ENCODE measurements around the gene IRAK1. TPM values are rescaled to one million over a fixed set of nuclear protein-coding genes. Genes with fewer than 3 reads are reported as not detected.

IRAK1 gene
- total RNA-seq, 1 donor from 2014 or later: 74.2 TPM

DNA sequence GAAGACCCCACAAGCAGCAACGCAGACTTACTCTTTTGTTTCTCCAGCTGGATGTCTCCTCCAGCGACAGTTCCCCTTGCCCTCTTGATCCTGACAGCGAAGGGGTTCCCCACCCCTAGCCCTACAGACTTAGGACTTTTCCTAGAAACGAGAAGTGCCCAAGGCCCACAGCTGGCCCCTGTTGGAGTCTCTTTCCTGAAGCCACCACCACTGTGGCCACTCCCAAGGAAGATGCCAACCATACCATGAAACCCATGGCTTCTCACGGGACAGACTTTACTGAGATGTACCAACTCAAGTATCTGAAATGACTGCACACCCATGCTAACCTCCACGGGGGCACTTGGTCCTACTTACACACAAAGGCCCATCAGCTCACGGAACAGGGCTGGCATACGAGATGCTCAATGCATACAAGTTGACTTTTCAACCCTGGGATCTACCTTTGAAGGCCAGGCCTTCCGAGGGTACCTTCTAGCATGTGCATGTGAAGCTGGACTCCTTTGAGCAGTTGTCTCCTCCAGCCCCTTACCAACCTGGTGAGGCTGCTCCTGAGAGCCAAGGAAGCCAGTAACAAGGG, 924 bp upstream of the IRAK1 start:
- H3K9me3 Mint-ChIP-seq (ENCODE audit: unreplicated experiment): no peaks in the 10 kb centered on the region

DNA sequence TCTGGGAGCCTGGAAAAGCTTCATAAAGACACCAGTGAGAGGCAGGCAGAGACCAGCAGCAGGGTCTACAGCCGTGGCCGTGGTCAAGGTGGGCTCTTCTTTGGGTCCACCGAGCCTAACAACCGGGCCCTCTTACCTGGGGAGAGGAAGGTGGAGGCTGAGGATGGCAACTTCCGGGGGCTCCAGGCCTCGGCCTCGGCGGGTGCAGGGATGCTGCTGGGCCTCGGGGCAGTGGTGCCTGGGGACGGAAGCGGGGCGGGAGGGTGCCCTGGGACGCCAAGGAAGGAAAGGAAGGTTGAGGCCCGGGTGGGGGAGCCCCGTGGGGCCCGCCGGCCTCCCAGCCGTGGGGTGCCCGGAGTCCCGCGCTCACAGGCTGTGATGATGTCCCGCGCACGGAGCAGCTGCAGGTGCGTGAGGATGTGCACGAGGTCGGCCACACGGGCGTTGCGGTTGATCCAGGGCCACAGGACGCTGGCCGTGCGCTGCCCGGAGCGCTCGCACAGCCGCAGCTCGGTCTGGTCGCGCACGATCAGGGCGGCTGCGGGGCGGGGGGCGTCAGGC, 561 bp downstream of the IRAK1 start:
- H3K9me3 Mint-ChIP-seq (ENCODE audit: unreplicated experiment): no peaks in the 10 kb centered on the region
- DNase-seq (ENCODE audit: extremely low spot score, unreplicated experiment): no peak
- H3K27me3 Mint-ChIP-seq (ENCODE audit: unreplicated experiment): no peaks in the 10 kb centered on the region
- H3K4me3 Mint-ChIP-seq (ENCODE audit: unreplicated experiment): peak overlapping the region; percentile 76
- TF ChIP-seq, protein P1, sequence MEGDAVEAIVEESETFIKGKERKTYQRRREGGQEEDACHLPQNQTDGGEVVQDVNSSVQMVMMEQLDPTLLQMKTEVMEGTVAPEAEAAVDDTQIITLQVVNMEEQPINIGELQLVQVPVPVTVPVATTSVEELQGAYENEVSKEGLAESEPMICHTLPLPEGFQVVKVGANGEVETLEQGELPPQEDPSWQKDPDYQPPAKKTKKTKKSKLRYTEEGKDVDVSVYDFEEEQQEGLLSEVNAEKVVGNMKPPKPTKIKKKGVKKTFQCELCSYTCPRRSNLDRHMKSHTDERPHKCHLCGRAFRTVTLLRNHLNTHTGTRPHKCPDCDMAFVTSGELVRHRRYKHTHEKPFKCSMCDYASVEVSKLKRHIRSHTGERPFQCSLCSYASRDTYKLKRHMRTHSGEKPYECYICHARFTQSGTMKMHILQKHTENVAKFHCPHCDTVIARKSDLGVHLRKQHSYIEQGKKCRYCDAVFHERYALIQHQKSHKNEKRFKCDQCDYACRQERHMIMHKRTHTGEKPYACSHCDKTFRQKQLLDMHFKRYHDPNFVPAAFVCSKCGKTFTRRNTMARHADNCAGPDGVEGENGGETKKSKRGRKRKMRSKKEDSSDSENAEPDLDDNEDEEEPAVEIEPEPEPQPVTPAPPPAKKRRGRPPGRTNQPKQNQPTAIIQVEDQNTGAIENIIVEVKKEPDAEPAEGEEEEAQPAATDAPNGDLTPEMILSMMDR (IDR thresholded peaks at IDR 0.05): no peak
- H3K36me3 Mint-ChIP-seq (ENCODE audit: unreplicated experiment): peaks cover 3% of the 10 kb centered on the region
- peak overlapping the region; percentile 85 for H3K27ac Mint-ChIP-seq (ENCODE audit: unreplicated experiment)
- peaks cover 9% of the 10 kb centered on the region for H3K4me1 Mint-ChIP-seq (ENCODE audit: unreplicated experiment)

More for the DNA sequence above, 924 bp upstream of the IRAK1 start:
- H3K27ac Mint-ChIP-seq (ENCODE audit: unreplicated experiment): peak overlapping the region; percentile 85
- no peaks in the 10 kb centered on the region for H3K27me3 Mint-ChIP-seq (ENCODE audit: unreplicated experiment)
- peaks cover 3% of the 10 kb centered on the region for H3K36me3 Mint-ChIP-seq (ENCODE audit: unreplicated experiment)
- TF ChIP-seq, protein P1 (IDR thresholded peaks at IDR 0.05): no peak
- DNase-seq (ENCODE audit: extremely low spot score, unreplicated experiment): no peak
- peak overlapping the region; percentile 70 for H3K4me3 Mint-ChIP-seq (ENCODE audit: unreplicated experiment)
- peaks cover 9% of the 10 kb centered on the region for H3K4me1 Mint-ChIP-seq (ENCODE audit: unreplicated experiment)

DNA sequence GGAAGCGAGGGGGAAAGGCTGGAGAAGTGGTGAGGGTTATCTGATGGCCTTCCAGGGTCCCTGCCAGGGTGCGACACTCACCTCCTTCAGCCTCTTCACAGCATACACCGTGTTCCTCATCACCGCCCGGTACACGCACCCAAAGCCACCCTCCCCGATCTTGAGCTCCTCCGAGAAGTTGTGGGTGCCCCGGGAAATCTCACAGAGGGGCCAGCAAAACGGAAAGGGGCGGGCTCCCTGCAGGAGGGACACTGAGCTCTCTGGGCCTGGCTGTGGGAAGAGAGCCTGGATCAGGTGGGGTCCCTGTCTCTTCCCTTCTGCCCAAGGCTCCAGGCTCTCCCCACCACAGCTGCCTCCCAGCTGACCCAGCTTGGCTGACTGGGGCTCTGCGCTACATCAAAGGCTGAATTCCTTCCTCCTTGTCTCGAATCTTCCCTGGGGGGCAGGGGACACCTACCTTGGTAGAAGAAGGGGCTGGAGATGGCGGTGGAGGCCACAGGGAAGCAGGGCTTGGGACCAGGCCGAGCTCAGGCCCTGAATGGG, 1.1 kb downstream of the IRAK1 start:
- Mint-ChIP-seq H3K4me3 (ENCODE audit: unreplicated experiment) (peak overlapping the region; percentile 76), H3K27ac (ENCODE audit: unreplicated experiment) (peak overlapping the region; percentile 85), H3K27me3 (ENCODE audit: unreplicated experiment) (no peaks in the 10 kb centered on the region), H3K4me1 (ENCODE audit: unreplicated experiment) (peaks cover 10% of the 10 kb centered on the region), H3K36me3 (ENCODE audit: unreplicated experiment) (peaks cover 3% of the 10 kb centered on the region), H3K9me3 (ENCODE audit: unreplicated experiment) (no peaks in the 10 kb centered on the region)
- TF ChIP-seq, protein P1 (IDR thresholded peaks at IDR 0.05): no peak
- no peak for DNase-seq (ENCODE audit: extremely low spot score, unreplicated experiment)

DNA sequence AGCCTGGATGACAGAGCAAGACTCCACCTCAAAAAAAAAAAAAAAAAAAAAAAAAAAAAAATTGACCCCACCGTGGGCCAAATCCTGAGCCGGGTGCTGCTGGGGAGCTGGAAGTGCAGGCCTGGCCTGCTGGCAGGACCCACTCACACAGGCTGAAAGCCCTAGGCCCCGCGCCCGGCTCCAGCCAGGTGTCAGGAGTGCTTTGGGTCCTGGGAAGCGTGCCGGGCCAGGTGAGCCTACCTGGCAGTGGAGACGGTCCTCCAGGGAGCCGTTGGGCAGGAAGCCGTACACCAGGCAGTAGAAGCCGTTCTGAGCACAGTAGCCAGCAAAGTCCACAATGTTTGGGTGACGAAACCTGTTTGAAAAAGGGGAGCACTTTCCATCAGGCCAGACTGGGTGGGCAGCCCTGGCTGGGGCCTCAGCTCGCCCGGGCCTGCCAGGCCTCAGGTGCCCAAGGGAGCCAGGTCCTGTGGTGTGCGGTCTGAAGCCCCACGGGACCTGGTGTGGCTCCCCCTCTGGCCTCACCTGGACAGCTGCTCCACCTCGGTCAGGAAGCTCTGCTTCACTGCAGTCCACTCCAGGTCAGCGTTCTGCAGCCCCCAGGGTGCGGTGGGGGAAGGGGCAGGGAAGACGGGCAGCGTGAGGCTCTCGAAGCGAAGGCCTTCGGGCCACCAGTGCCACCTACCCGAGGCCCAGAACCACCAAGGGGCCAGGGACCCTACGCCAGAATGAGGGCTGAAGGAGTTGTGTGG, 1.8 kb downstream of the IRAK1 start:
- H3K27ac Mint-ChIP-seq (ENCODE audit: unreplicated experiment): no peak overlapping the region
- H3K4me3 Mint-ChIP-seq (ENCODE audit: unreplicated experiment): peak overlapping the region; percentile 22
- H3K9me3 Mint-ChIP-seq (ENCODE audit: unreplicated experiment): no peaks in the 10 kb centered on the region
- TF ChIP-seq, protein P1 (IDR thresholded peaks at IDR 0.05): no peak
- no peak for DNase-seq (ENCODE audit: extremely low spot score, unreplicated experiment)
- H3K4me1 Mint-ChIP-seq (ENCODE audit: unreplicated experiment): peaks cover 15% of the 10 kb centered on the region
- peaks cover 3% of the 10 kb centered on the region for H3K36me3 Mint-ChIP-seq (ENCODE audit: unreplicated experiment)
- H3K27me3 Mint-ChIP-seq (ENCODE audit: unreplicated experiment): no peaks in the 10 kb centered on the region
